HEK293 (cell line): ENCODE data around the gene MOB1B.

Experiments
- CTCF ChIA-PET: fragments of 350-600 bp; formaldehyde crosslinking; extraction: SDS; loops from one replicate; lab custom pipeline; 2021; ENCODE audit warnings: antibody characterized with exemption; lab: Yijun Ruan, JAX
- POLR2A ChIA-PET: fragments of 300-600 bp; formaldehyde crosslinking; extraction: SDS; loops from one replicate; lab custom pipeline; 2020; ENCODE audit warnings: antibody characterized with exemption, inconsistent platforms; lab: Yijun Ruan, JAX
- H3K27ac ChIP-seq: fragments of 200-500 bp; sonication (Bioruptor generic); 2 replicates; pipeline ENCODE4 v1.5.1; 2014; ENCODE audit warnings: low read depth, low read length, control low read depth, inconsistent platforms; ENCODE audit errors: extremely low read depth
- H3K36me3 ChIP-seq, 2 experiments: fragments of 200-500 bp in 1 of 2; sonication (Bioruptor generic) in 1 of 2; 1 replicate in 1 of 2; 2 replicates in 1 of 2; pipeline ENCODE4 v1.5.1; 2014 to 2017; ENCODE audit warnings: inconsistent platforms in 2 of 2, low read length in 2 of 2; ENCODE audit not compliant: control insufficient read depth in 2 of 2, insufficient read depth in 1 of 2
- H3K4me1 ChIP-seq: fragments of 200-500 bp; sonication (Bioruptor generic); 2 replicates; pipeline ENCODE4 v1.5.1; 2014; ENCODE audit warnings: mild to moderate bottlenecking, low read length, inconsistent platforms; ENCODE audit not compliant: control insufficient read depth, insufficient read depth
- H3K4me3 ChIP-seq: 2 replicates; pipeline ENCODE4 v1.5.1; 2011; ENCODE audit warnings: low read depth, mild to moderate bottlenecking, control low read depth, low read length, moderate library complexity
- H3K9me3 ChIP-seq: fragments of 200-500 bp; sonication (Bioruptor generic); 2 replicates; pipeline ENCODE4 v1.5.1; 2014; ENCODE audit warnings: low read depth, low read length, inconsistent platforms; ENCODE audit not compliant: control insufficient read depth, insufficient read depth
- EGR2 ChIP-seq: fragments of 450-650 bp; formaldehyde crosslinking; IDR thresholded peaks from 2 replicates; pipeline ENCODE4 v1.5.1; 2016; ENCODE audit warnings: low read depth, missing biosample characterization, missing genetic modification characterization
- PRDM2 ChIP-seq: fragments of 450-650 bp; formaldehyde crosslinking; IDR thresholded peaks from 2 replicates; pipeline ENCODE4 v1.5.1; 2016; ENCODE audit warnings: missing biosample characterization, missing genetic modification characterization, borderline replicate concordance
- SP3 ChIP-seq: fragments of 450-650 bp; formaldehyde crosslinking; IDR thresholded peaks from 2 replicates; pipeline ENCODE4 v1.5.1; 2016; ENCODE audit warnings: missing biosample characterization, missing genetic modification characterization
- ZBTB1 ChIP-seq: fragments of 450-650 bp; formaldehyde crosslinking; IDR thresholded peaks from 2 replicates; pipeline ENCODE4 v1.5.1; 2016; ENCODE audit warnings: missing biosample characterization, missing genetic modification characterization
- ZNF174 ChIP-seq: fragments of 450-650 bp; formaldehyde crosslinking; IDR thresholded peaks from 2 replicates; pipeline ENCODE4 v1.5.0; 2017; ENCODE audit warnings: missing biosample characterization, mild to moderate bottlenecking, missing genetic modification characterization
- ZNF2 ChIP-seq: fragments of 450-650 bp; formaldehyde crosslinking; IDR thresholded peaks from 2 replicates; pipeline ENCODE4 v1.5.1; 2016; ENCODE audit warnings: missing biosample characterization, missing genetic modification characterization
- ZNF211 ChIP-seq: fragments of 450-650 bp; formaldehyde crosslinking; IDR thresholded peaks from 2 replicates; pipeline ENCODE4 v1.5.1; 2016; ENCODE audit warnings: low read depth, missing biosample characterization, missing genetic modification characterization
- ZNF248 ChIP-seq: fragments of 450-650 bp; formaldehyde crosslinking; IDR thresholded peaks from 2 replicates; pipeline ENCODE4 v1.5.1; 2017; ENCODE audit warnings: missing biosample characterization, missing genetic modification characterization
- ZNF354C ChIP-seq: fragments of 450-650 bp; formaldehyde crosslinking; IDR thresholded peaks from 2 replicates; pipeline ENCODE4 v1.5.1; 2016; ENCODE audit warnings: missing biosample characterization, missing genetic modification characterization, low read depth, borderline replicate concordance
- ZNF37A ChIP-seq: fragments of 450-650 bp; IDR thresholded peaks from 2 replicates; pipeline ENCODE4 v1.5.1; 2018; ENCODE audit warnings: missing biosample characterization, missing genetic modification characterization
- ZNF404 ChIP-seq: fragments of 450-650 bp; formaldehyde crosslinking; IDR thresholded peaks from 2 replicates; pipeline ENCODE4 v1.5.1; 2017; ENCODE audit warnings: missing biosample characterization, missing genetic modification characterization
- ZNF488 ChIP-seq: fragments of 450-650 bp; formaldehyde crosslinking; IDR thresholded peaks from 2 replicates; pipeline ENCODE4 v1.5.1; 2016; ENCODE audit warnings: missing biosample characterization, missing genetic modification characterization
- ZNF501 ChIP-seq: fragments of 450-650 bp; formaldehyde crosslinking; IDR thresholded peaks from 2 replicates; pipeline ENCODE4 v1.5.1; 2016; ENCODE audit warnings: missing biosample characterization, missing genetic modification characterization
- ZNF544 ChIP-seq: fragments of 450-650 bp; formaldehyde crosslinking; IDR thresholded peaks from 2 replicates; pipeline ENCODE4 v1.5.0; 2017; ENCODE audit warnings: missing biosample characterization, missing genetic modification characterization
- ZNF560 ChIP-seq: fragments of 450-650 bp; formaldehyde crosslinking; IDR thresholded peaks from 2 replicates; pipeline ENCODE4 v1.5.1; 2017; ENCODE audit warnings: missing biosample characterization, missing genetic modification characterization, borderline replicate concordance
- ZNF629 ChIP-seq: fragments of 450-650 bp; formaldehyde crosslinking; IDR thresholded peaks from 2 replicates; pipeline ENCODE4 v1.5.1; 2017; ENCODE audit warnings: missing biosample characterization, missing genetic modification characterization
- ZNF785 ChIP-seq: fragments of 450-650 bp; formaldehyde crosslinking; IDR thresholded peaks from 2 replicates; pipeline ENCODE4 v1.5.1; 2016; ENCODE audit warnings: missing biosample characterization, missing genetic modification characterization
- TF ChIP-seq, protein P1 (sequence below): fragments of 450-650 bp; formaldehyde crosslinking; IDR thresholded peaks from 2 replicates; pipeline ENCODE4 v1.5.1; 2016; ENCODE audit warnings: missing biosample characterization, missing genetic modification characterization
- TF ChIP-seq, protein P2 (sequence below): fragments of 450-650 bp; formaldehyde crosslinking; IDR thresholded peaks from 2 replicates; pipeline ENCODE4 v1.5.1; 2017; ENCODE audit warnings: missing biosample characterization, missing genetic modification characterization
- TF ChIP-seq, protein P3 (sequence below): fragments of 450-650 bp; formaldehyde crosslinking; IDR thresholded peaks from 2 replicates; pipeline ENCODE4 v1.5.1; 2017; ENCODE audit warnings: missing biosample characterization, missing genetic modification characterization

Gene MOB1B

GRCh38 chr4:70940134-70940533 lies 38.0 kb downstream of the MOB1B start:
- CTCF ChIA-PET: interaction anchor here (1.0 kb wide), 1 partner anchor 130 kb away, joined by 4 read pairs; no protein-coding TSS in a partner anchor

More at GRCh38 chr4:70940134-70940533, 38.0 kb downstream of the MOB1B start:
- Histone ChIP-seq H3K9me3 (no peaks in the 10 kb centered on the region), H3K27ac (no peak overlapping the region), H3K36me3 (no peaks in the 10 kb centered on the region), H3K4me3 (no peak overlapping the region), H3K4me1 (no peaks in the 10 kb centered on the region)
- TF ChIP-seq ZNF174 (tag by site-specific recombination) (no peak), EGR2 (tag by site-specific recombination) (no peak), ZNF37A (tag by site-specific recombination) (no peak), ZNF785 (tag by site-specific recombination) (no peak), SP3 (tag by site-specific recombination) (no peak), ZNF404 (tag by site-specific recombination) (no peak), ZNF211 (tag by site-specific recombination) (no peak), ZNF501 (tag by site-specific recombination) (no peak), ZNF488 (no peak), PRDM2 (tag by site-specific recombination) (no peak), ZNF560 (no peak), ZNF544 (tag by site-specific recombination) (no peak), ZBTB1 (tag by site-specific recombination) (no peak), ZNF248 (no peak), ZNF629 (tag by site-specific recombination) (no peak), ZNF354C (no peak), ZNF2 (tag by site-specific recombination) (no peak)
- TF ChIP-seq, protein P1, sequence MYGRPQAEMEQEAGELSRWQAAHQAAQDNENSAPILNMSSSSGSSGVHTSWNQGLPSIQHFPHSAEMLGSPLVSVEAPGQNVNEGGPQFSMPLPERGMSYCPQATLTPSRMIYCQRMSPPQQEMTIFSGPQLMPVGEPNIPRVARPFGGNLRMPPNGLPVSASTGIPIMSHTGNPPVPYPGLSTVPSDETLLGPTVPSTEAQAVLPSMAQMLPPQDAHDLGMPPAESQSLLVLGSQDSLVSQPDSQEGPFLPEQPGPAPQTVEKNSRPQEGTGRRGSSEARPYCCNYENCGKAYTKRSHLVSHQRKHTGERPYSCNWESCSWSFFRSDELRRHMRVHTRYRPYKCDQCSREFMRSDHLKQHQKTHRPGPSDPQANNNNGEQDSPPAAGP (tag by site-specific recombination): no peak
- TF ChIP-seq, protein P2, sequence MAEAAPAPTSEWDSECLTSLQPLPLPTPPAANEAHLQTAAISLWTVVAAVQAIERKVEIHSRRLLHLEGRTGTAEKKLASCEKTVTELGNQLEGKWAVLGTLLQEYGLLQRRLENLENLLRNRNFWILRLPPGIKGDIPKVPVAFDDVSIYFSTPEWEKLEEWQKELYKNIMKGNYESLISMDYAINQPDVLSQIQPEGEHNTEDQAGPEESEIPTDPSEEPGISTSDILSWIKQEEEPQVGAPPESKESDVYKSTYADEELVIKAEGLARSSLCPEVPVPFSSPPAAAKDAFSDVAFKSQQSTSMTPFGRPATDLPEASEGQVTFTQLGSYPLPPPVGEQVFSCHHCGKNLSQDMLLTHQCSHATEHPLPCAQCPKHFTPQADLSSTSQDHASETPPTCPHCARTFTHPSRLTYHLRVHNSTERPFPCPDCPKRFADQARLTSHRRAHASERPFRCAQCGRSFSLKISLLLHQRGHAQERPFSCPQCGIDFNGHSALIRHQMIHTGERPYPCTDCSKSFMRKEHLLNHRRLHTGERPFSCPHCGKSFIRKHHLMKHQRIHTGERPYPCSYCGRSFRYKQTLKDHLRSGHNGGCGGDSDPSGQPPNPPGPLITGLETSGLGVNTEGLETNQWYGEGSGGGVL (tag by site-specific recombination): no peak
- TF ChIP-seq, protein P3, sequence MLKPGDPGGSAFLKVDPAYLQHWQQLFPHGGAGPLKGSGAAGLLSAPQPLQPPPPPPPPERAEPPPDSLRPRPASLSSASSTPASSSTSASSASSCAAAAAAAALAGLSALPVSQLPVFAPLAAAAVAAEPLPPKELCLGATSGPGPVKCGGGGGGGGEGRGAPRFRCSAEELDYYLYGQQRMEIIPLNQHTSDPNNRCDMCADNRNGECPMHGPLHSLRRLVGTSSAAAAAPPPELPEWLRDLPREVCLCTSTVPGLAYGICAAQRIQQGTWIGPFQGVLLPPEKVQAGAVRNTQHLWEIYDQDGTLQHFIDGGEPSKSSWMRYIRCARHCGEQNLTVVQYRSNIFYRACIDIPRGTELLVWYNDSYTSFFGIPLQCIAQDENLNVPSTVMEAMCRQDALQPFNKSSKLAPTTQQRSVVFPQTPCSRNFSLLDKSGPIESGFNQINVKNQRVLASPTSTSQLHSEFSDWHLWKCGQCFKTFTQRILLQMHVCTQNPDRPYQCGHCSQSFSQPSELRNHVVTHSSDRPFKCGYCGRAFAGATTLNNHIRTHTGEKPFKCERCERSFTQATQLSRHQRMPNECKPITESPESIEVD (tag by site-specific recombination): no peak
- POLR2A ChIA-PET: no interaction called here
